Thoracic aorta endothelial cell (primary cell): ENCODE data around the gene NPPB. TPM values are rescaled to one million over a fixed set of nuclear protein-coding genes. Genes with fewer than 3 reads are reported as not detected.

Experiments
- small RNA-seq: library from RNA; depleted of rRNA; stranded (forward); fragments of <200 nt; gene quantifications from one replicate; pipeline ENCODE3, GENCODE V24; 2012
- total RNA-seq: library from RNA; depleted of rRNA; stranded (reverse); fragments of >200 nt; gene quantifications from 2 replicates; pipeline ENCODE4 v1.2.3, GENCODE V29; 2012

NPPB gene
- total RNA-seq: not detected in 2 replicates

DNA sequence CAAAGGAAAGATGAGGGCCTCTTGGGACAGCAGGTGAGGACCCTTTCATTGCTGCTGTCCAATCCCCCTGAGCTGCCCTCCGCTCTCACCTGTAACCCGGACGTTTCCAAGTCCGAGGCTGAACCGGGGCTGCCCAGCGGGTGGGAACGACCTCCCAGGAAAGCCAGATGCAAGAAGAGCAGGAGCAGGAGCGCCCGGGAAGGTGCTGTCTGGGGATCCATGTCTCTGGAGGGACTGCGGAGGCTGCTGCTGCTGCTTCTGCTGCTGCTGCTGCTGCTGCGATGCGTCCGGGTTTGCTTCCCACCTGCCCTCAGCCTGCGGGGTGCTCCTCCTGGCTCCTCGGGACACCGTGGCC is at the start of gene NPPB:
Gene NPPB (minus strand): TSS at position 333 of the 355 bp plus-strand sequence. CDS start 112 bp downstream, at position 221.

GRCh38 chr1:11847667-11848372 is 10.9 kb downstream of the NPPB start, which contains the start of gene NPPA:
Gene NPPA (minus strand): TSS chr1:11847783. CDS start chr1:11847684, 99 bp downstream.

Small RNA genes lying within 50 kb of the gene (small RNA-seq; reads per million reads assigned to genes)
- gene RF02156 (not detected), gene RF02157 (not detected), gene RF02158 (not detected)

Other genes with a start within 250 kb of the NPPB start
- 0.40 and 0.50 TPM in 2 replicates for gene FBXO2, start 204.5 kb downstream of the NPPB start, total RNA-seq
- gene FBXO44, start 204.1 kb downstream of the NPPB start, total RNA-seq: 5.2 and 8.4 TPM in 2 replicates
- gene FBXO6, start 194.7 kb downstream of the NPPB start, total RNA-seq: 1.3 and 2.2 TPM in 2 replicates
- gene MAD2L2, start 177.8 kb downstream of the NPPB start, total RNA-seq: 24.2 and 27.4 TPM in 2 replicates
- 0.50 and 0.93 TPM in 2 replicates for gene DRAXIN, start 167.2 kb downstream of the NPPB start, total RNA-seq
- 31.9 and 46.9 TPM in 2 replicates for gene AGTRAP, start 122.8 kb downstream of the NPPB start, total RNA-seq
- 0.29 TPM in 1 of 2 replicates, not detected in the other for gene C1orf167, start 96.8 kb downstream of the NPPB start, total RNA-seq
- 20.7 and 21.7 TPM in 2 replicates for gene MTHFR, start 53.0 kb downstream of the NPPB start, total RNA-seq
- 15.4 and 22.4 TPM in 2 replicates for gene CLCN6, start 52.8 kb downstream of the NPPB start, total RNA-seq
- not detected in 2 replicates for gene NPPA, start 11.2 kb downstream of the NPPB start, total RNA-seq
- gene KIAA2013, start 67.5 kb upstream of the NPPB start, total RNA-seq: 71.8 and 77.6 TPM in 2 replicates
- 260 and 302 TPM in 2 replicates for gene PLOD1, start 75.8 kb upstream of the NPPB start, total RNA-seq
- 68.8 and 72.4 TPM in 2 replicates for gene MFN2, start 121.5 kb upstream of the NPPB start, total RNA-seq
- gene MIIP, start 160.6 kb upstream of the NPPB start, total RNA-seq: 19.5 and 31.9 TPM in 2 replicates
- under 0.01 and 0.22 TPM in 2 replicates for gene TNFRSF8, start 204.4 kb upstream of the NPPB start, total RNA-seq